Left lobe of liver (tissue), 2 donors: ENCODE results near the gene KCNC4. TPM values are rescaled to one million over a fixed set of nuclear protein-coding genes. Genes with fewer than 3 reads are reported as not detected.

Experiments used
- ATAC-seq: fragments of 200-7000 bp; cut with Tn5 transposase; one replicate; pipeline ENCODE4 v1.9.1; 2020; ENCODE audit warnings: mild to moderate bottlenecking, moderate library complexity
- DNase-seq: peaks from one replicate; pipeline ENCODE4 v3.0.0-alpha.2; 2020; ENCODE audit warnings: low spot score
- total RNA-seq: library from RNA; stranded (reverse); gene quantifications from one replicate; pipeline ENCODE4 v1.2.1, GENCODE V29; 2021
- donor health status: DM: no; HTN: no; CAD: no; lungs with moderate emphysema.
- donor health status: DM: no; HTN: yes; CAD: no.

KCNC4 gene
- total RNA-seq, 1 donor from 2014 or later, result 1.8 TPM

- DNase-seq, result no peak
- ATAC-seq, result no peak
Observed at GRCh38 chr1:110187139-110187890, 22.8 kb upstream of the KCNC4 start.

GRCh38 chr1:110188035-110188618, 22.0 kb upstream of the KCNC4 start:
- DNase-seq (no peak), ATAC-seq (no peak)

DNA sequence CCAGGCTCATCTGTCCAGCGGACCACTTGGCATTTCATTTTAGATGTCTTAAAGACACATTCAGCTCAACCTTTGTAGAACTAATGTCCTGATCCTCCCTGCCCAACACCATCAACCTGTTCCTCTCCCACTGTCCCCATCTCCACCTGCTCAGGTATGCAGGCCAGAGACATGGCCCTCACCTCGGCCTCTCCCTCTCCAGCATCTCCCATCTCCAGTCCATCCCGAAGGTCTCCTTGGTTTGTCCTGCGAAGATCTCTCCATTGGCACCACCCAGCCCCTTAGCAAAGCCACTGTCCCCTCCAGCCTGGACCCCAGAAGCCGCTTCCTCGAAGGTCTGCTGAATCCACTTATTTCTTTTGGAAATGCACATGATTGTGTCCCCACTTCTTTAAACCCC, 20.9 kb upstream of the KCNC4 start:
- DNase-seq (no peak), ATAC-seq (no peak)

DNA sequence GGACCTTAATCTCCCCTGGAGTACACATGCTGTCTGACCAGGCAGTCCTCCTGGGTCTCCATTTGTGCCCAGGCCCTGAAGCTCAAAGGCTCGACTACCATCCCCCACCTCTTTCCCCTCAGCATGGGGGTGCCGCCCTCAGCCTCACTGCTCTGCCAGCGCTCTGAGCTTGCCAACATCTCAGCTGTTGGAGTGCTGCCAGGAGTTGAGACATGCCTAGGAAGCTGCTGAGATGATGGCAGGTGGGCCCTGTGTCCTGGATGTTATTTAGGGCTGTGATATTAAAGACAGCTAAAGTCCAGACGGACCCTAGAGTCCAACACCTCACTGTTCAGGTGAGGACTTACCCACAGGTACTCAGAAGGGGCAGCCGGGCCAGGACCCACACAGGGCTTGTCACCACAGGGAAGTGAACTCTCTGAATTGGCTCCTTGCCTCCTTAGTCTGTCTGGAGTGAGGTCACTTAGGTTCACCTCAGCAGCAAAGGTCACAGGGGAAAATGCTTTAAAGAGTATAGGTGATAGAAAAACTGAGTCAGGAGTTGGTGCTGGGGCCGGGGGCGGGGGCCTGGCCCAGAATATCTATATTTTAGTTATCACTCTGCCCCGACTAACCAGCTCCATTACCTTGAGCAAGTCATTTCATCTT, 19.7 kb upstream of the KCNC4 start:
- peak; percentile 73 for ATAC-seq
- peak; percentile 66 for DNase-seq

- DNase-seq (no peak), ATAC-seq (no peak)
Observed at GRCh38 chr1:110192541-110192940, 17.6 kb upstream of the KCNC4 start.

GRCh38 chr1:110195196-110195595, 14.9 kb upstream of the KCNC4 start:
- DNase-seq (no peak), ATAC-seq (no peak)

- DNase-seq (no peak), ATAC-seq (peak; percentile 92)
Observed at GRCh38 chr1:110196917-110197765, 13.0 kb upstream of the KCNC4 start.

DNA sequence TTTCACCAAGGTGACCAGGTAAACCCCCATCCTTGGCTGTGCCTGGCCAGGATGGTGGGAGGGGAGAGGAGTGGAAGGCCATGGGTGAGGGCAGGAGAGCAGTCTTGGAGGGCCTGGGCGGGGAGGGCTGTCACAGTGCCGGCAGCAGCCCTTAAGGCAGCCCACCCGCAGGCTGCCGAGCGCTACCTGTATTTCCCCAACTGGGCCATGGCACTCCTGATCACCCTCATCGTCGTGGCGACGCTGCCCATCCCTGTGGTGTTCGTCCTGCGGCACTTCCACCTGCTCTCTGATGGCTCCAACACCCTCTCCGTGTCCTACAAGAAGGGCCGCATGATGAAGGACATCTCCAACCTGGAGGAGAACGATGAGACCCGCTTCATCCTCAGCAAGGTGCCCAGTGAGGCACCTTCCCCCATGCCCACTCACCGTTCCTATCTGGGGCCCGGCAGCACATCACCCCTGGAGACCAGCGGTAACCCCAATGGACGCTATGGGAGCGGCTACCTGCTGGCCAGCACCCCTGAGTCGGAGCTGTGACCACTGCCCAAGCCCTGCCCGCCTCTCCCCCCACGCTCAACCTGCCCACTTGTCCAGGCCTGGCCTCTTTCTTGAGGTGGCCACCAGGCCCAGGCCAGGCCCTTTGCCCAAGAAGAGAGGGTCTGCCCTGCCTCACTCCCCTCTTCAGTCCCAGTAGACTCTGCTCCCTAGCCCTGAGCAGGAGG, 12.0 kb upstream of the KCNC4 start:
- ATAC-seq (no peak), DNase-seq (no peak)

DNA sequence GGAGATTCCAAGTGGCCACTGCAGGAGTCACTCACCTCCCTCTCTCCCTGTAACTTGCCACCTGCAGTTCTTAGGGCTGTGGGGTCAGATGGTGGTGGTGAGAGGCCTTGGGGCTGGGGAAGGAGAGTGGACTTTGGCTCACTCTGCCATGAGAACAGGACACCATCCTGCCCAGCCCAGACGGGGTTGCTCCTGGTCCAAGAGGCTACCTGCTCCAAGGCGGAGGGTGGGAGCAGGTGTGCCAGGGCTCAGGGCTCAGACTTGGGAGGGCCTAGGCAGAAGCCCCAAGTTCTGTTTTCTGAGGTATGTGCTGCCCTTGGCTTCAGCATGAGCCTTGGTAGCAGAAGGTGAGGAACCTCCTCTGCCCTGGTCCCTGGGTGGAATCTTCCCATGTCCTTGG, 11.4 kb upstream of the KCNC4 start:
- DNase-seq, result no peak
- no peak for ATAC-seq

DNA sequence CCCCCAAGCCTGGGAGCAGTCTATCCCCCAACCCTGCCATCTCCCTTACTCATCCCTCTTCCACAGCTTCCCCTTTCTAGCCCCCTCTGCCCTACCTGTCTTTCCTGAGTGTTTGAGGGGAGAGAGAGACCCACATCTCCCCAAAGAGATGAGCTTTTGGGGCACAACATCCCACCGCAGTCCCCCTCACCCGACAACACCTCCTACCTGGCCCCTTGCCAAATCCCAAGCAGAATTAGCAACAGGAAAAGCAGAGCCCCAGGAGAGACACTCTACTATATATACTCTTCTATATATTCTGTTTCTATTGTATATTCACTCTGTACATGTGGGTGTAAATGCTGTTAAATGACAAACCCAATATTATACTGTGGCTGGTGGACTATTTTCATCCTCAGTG, 9.9 kb upstream of the KCNC4 start:
- DNase-seq (no peak), ATAC-seq (no peak)

DNA sequence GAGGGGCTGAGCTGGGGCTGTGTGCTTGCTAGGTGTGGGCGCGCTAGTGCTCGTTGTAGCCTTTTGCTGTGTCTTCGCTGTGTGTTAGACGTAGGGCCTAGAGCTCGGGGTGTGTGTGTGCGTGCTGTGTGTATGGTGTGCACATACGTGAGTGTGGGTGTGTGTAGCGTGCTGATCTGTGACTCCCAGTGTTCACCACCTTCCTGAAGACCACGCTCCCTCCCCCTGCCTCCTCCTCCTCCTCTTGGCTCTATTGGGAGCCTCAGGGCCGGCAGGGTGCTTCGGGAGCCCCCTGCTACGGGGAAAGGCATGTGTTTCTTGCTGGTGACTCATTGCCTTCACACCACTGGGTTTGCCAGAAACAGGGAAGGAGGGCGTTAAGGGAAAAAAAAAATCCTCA, 9.4 kb upstream of the KCNC4 start:
- DNase-seq, result no peak
- ATAC-seq, result no peak

- DNase-seq, result no peak
- ATAC-seq, result no peak
Observed at GRCh38 chr1:110201157-110201825, 8.8 kb upstream of the KCNC4 start.

GRCh38 chr1:110203021-110203661, 7.0 kb upstream of the KCNC4 start:
- DNase-seq (no peak), ATAC-seq (peak; percentile 76)

DNA sequence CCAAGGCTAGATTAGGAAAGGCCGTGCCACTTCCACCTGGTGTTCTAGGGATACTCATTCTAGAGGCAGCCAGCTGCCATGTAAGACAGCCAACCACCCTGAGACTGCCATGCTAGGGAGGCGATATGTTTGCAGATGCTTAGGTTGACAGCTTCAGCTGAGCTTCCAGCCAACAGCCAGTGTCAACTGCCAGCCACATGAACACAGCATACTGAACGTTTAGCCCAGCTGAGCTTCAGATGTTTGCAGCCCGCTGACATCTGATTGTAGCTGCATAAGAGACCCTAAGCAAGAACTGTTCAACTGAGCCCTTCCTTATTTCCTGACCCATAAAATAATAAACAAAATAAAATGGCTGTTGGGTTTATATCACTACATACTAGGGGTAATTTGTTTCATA, 5.0 kb upstream of the KCNC4 start:
- DNase-seq, result no peak
- ATAC-seq, result no peak

DNA sequence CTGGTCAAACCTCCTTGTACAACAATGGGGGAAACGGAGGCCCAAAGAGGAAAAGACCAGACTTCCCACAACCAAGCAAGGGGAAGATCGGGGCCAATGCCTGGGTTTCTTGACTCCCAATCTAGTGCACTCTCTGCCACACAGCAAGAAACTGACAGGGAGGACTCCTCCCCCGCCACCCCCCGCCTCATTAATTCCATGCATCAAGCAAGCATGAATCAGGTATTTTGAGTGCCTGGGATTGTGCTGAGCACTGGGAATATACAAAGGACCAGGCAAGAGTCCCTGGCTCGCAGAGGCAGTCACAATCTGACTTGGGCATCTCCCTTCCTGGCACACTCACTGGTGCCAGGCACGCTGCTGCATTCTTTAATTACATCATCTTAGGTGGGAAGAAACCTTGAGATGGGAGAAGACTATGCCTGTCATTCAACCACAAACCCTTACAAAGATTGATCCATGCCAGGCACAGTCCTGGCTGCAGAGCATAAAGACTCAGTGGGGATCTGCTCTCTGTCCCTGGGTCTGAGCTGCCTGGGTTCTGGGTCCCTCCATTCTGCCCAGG, 4.4 kb upstream of the KCNC4 start:
- ATAC-seq (no peak), DNase-seq (no peak)

- ATAC-seq (no peak), DNase-seq (no peak)
Observed at GRCh38 chr1:110206261-110206920, 3.7 kb upstream of the KCNC4 start.

DNA sequence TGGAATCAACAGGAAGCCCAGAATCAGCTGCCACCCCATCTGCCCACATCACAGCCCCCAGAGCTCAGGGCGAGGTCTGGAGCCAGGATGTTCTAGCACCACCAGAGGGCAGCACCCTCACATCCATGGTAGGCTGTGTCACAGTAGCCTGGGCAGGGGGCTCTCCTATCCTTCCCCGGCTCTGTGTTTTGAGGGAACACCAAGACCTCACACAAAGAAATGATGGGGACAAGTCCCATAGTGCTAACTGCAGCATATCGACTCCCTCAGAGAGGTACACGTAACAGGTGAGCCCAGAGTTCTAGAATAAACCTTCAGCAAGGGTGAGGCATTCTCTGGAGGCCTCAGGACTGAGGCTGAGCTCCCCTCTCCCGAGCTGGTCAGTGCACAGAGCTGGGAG, 2.3 kb upstream of the KCNC4 start:
- ATAC-seq, result peak; percentile 61
- DNase-seq, result peak; percentile 62

DNA sequence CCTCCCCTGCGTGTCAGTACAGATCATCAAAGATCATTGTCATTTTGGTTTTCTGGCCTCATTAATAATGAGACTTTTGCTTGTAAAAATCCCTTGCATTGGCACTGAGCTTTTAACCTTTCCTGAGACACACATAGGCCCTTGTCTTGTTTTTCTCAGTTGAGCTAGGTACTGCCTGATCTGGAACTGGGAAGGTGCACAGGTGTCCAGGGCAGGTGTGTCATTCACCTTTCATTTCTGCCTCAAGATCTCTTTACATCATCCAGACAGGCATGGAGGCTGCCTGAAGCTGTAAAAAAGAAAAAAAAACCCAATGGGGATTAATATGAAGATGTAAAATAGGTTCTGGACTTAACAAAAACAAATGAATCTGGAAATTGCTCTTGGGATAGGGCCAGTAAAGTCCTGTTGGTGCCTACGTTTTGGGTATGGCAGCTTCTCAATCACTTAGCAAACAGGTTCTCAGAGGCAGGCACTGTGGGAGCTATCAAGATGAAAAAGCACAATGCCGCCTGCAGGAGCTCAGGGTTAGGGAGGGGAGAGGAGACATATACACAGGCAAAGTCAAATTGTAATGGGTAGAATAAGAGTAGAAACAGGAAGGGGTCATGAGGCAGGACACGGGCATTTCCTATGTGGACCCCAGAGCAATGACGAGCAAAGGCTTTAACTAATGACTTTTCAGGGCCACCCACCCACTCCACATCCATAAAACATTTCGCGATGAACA, 1.0 kb upstream of the KCNC4 start:
- no peak for ATAC-seq
- DNase-seq, result no peak
